ENCODE data around the gene KATNA1. TPM values are rescaled to one million over a fixed set of nuclear protein-coding genes. Genes with fewer than 3 reads are reported as not detected.

Gene KATNA1
- polyA plus RNA-seq, 6 donors from 2014 or later = 9.3 to 25.5 (median 23.4) TPM

DNA sequence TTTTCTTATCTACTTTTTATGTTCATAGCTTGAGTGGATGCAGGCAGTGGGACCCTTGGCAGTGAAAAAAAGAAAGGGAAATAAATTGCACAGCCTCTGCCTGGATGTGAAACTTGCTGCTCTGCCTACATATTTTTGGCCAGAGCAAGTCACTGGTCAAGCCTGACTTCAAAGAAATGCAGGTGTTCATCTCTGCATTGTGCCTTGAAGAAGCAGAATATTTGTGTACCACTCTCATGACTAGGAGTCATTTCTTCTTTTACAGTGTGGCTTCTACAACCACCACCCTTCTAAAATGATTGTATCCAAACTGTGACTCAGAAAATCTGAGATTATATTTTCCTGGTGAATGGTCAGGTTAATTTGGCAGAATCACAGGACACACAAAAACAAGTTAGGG lies 2.5 kb upstream of the KATNA1 start:
- DNase-seq (no peak), ATAC-seq (ENCODE audit: low read depth in 2 of 2) (no peak)
- Mint-ChIP-seq H3K27me3 (no peaks in the 10 kb centered on the region), H3K4me3 (peak overlapping the region in 1 of 8 donors; percentile 51), H3K27ac (no peak overlapping the region), H3K9me3 (no peaks in the 10 kb centered on the region), H3K36me3 (no peaks in the 10 kb centered on the region), H3K4me1 (peaks cover 9 to 25% (median 13%) of the 10 kb centered on the region in 3 donors)

DNA sequence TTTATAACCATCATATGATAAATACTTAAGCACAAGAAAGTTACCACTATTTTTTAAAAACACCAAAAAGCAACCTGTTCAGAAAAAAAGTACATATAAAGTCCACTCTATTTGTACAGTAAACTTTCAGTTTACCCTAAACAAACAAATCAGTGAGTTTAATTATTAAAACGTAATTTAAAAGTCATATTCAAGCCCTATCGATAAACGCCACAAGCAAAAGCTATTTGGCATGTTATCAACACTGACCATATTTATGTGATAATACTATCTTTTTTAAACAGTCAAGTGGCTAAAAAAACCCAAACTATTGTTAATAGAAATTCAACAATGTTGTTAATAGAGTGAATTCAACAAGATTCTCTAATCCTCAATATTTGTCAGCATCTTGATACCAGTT lies 1.9 kb downstream of the KATNA1 start:
- no peak for ATAC-seq (ENCODE audit: low read depth in 2 of 2)
- DNase-seq = no peak
- Mint-ChIP-seq H3K4me3 (peak overlapping the region in 4 of 8 donors; percentile 50 to 96 (median 93)), H3K4me1 (peaks cover 17 to 47% (median 21%) of the 10 kb centered on the region in 3 donors), H3K9me3 (no peaks in the 10 kb centered on the region), H3K27ac (no peak overlapping the region), H3K27me3 (no peaks in the 10 kb centered on the region), H3K36me3 (no peaks in the 10 kb centered on the region)

- DNase-seq = no peak
- H3K4me1 Mint-ChIP-seq = peaks cover 14 to 42% (median 20%) of the 10 kb centered on the region in 3 donors
- no peaks in the 10 kb centered on the region for H3K27me3 Mint-ChIP-seq
- peaks cover 0 to 5% of the 10 kb centered on the region in 2 donors for H3K36me3 Mint-ChIP-seq
- no peaks in the 10 kb centered on the region for H3K9me3 Mint-ChIP-seq
- peak overlapping the region in 2 of 6 donors; percentile 3 to 22 for H3K27ac Mint-ChIP-seq
- no peak overlapping the region for H3K4me3 Mint-ChIP-seq
- no peak for ATAC-seq (ENCODE audit: low read depth in 2 of 2)
Measured at GRCh38 chr6:149642829-149643580, 5.5 kb downstream of the KATNA1 start.

GRCh38 chr6:149636124-149636523 lies 12.4 kb downstream of the KATNA1 start:
- Mint-ChIP-seq H3K9me3 (no peaks in the 10 kb centered on the region), H3K36me3 (peaks cover 0 to 10% of the 10 kb centered on the region in 2 donors), H3K27ac (no peak overlapping the region), H3K4me3 (no peak overlapping the region), H3K27me3 (no peaks in the 10 kb centered on the region), H3K4me1 (peaks cover 0 to 4% (median 0%) of the 10 kb centered on the region in 3 donors)
- ATAC-seq (ENCODE audit: low read depth in 2 of 2) = no peak
- DNase-seq = no peak

DNA sequence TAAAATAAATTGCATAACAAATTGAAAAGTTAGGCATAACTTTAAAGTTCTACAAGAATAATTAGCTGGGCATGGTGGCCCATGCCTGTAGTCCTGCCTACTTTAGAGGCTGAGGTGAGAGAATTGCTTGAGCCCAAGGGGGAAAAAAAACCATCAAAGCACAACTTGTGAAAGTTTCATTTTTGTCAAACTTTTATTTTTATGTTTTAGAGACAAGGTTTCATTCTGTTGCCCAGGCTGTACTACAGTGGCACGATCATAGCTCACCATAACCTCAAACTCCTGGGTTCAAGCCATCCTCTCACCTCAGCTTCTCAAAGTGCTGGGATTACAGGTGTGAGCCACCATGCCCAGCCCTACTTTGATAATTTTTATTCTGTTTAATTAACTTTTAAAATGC lies 14.2 kb downstream of the KATNA1 start:
- DNase-seq = no peak
- peaks cover 0 to 10% of the 10 kb centered on the region in 2 donors for H3K36me3 Mint-ChIP-seq
- ATAC-seq (ENCODE audit: low read depth in 2 of 2) = no peak
- H3K4me3 Mint-ChIP-seq = no peak overlapping the region
- no peaks in the 10 kb centered on the region for H3K27me3 Mint-ChIP-seq
- H3K9me3 Mint-ChIP-seq = no peaks in the 10 kb centered on the region
- peaks cover 2 to 3% (median 3%) of the 10 kb centered on the region in 3 donors for H3K4me1 Mint-ChIP-seq
- H3K27ac Mint-ChIP-seq = no peak overlapping the region

GRCh38 chr6:149628875-149629510 lies 19.5 kb downstream of the KATNA1 start:
- Mint-ChIP-seq H3K4me1 (peaks cover 14 to 19% (median 17%) of the 10 kb centered on the region in 3 donors), H3K4me3 (peak overlapping the region in 3 of 8 donors; percentile 47 to 73 (median 48)), H3K9me3 (no peaks in the 10 kb centered on the region), H3K27me3 (no peaks in the 10 kb centered on the region), H3K27ac (peak overlapping the region; percentile 6 to 92 (median 79)), H3K36me3 (peaks cover 0 to 6% of the 10 kb centered on the region in 2 donors)
- DNase-seq = peak; percentile 20
- ATAC-seq (ENCODE audit: low read depth in 2 of 2) = peak; percentile 86 to 87

GRCh38 chr6:149627672-149628071 lies 20.8 kb downstream of the KATNA1 start:
- Mint-ChIP-seq H3K27ac (peak overlapping the region in 3 of 6 donors; percentile 3 to 53 (median 4)), H3K9me3 (no peaks in the 10 kb centered on the region), H3K4me1 (peaks cover 14 to 19% (median 17%) of the 10 kb centered on the region in 3 donors), H3K36me3 (peaks cover 0 to 10% of the 10 kb centered on the region in 2 donors), H3K27me3 (no peaks in the 10 kb centered on the region), H3K4me3 (peak overlapping the region in 2 of 8 donors; percentile 6 to 62)
- ATAC-seq (ENCODE audit: low read depth in 2 of 2) (no peak), DNase-seq (no peak)

DNA sequence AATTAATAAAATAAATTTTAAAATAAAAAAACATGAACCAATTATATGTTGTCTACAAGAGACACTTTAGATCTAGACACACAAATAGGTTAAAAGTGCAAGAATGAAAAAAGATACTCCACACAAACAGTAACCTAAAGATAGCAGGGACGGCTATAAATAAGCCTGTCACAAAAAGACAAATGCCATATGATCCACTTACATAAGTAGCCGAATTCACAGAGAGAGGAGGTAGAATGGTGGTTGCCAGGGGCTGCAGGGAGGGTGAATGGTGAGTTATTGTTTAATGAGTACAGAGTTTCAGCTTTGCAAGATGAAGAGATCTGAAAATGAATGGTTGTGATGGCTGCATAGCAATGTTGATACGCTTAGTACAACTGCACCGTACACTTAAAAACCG lies 32.7 kb downstream of the KATNA1 start:
- H3K4me3 Mint-ChIP-seq = no peak overlapping the region
- no peak for ATAC-seq (ENCODE audit: low read depth in 2 of 2)
- H3K27ac Mint-ChIP-seq = no peak overlapping the region
- no peak for DNase-seq
- H3K27me3 Mint-ChIP-seq = no peaks in the 10 kb centered on the region
- peaks cover 18 to 42% of the 10 kb centered on the region in 2 donors for H3K36me3 Mint-ChIP-seq
- H3K9me3 Mint-ChIP-seq = peaks cover 0 to 7% (median 3%) of the 10 kb centered on the region in 7 donors
- H3K4me1 Mint-ChIP-seq = peaks cover 2 to 9% (median 3%) of the 10 kb centered on the region in 3 donors

DNA sequence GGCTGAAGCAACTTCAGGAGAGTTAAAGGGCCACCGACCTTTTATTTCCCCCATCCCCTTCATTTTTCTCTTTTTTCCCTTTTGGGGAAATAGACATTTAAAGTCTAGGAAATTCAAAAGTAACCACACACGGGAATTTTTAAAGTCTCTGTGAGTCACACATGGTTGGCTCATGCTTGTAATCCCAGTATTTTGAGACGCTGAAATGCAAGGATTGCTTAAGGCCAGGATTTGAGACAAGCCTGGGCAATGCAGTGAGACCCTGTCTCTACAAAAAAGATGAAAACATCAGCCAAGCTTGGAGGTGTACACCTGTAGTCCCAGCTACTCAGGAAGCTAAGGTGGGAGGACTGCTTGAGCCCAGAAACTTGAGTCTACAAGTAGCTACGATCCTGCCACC lies 34.2 kb downstream of the KATNA1 start:
- H3K9me3 Mint-ChIP-seq = peaks cover 0 to 7% (median 3%) of the 10 kb centered on the region in 7 donors

DNA sequence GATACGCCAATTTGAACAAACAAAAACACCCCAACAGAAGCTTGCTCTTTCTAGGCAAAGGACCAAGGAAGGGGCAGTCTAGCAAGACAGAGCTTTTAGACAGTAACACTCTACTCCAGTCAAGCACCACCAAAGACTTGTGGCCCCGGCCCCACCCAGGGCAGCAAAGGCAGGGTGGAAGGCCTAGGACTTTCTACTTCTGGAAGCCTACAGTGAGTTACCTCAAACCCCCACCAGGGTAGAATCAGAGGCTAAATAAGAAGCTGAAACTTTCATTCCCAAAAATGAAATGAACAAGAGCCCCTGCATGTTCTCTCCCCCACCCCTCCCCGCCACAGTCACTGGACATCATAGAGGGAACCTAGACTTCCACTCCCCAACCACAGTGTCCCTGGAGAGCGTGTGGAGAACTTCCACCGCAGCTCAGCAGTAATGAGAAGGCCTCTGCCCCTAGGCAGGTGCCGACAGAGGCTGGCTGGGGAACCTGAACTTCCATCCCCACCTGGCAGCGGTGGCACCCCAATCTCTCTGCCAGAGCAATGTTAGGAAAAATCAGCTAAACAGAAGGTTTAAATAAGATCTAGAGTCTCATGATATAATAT lies 40.0 kb downstream of the KATNA1 start:
- Mint-ChIP-seq H3K36me3 (peaks cover 0 to 10% of the 10 kb centered on the region in 2 donors), H3K27ac (peak overlapping the region in 4 of 6 donors; percentile 34 to 86 (median 70)), H3K27me3 (no peaks in the 10 kb centered on the region), H3K4me3 (peak overlapping the region in 1 of 8 donors; percentile 53), H3K9me3 (peaks cover 0 to 7% (median 3%) of the 10 kb centered on the region in 7 donors), H3K4me1 (peaks cover 7 to 20% (median 9%) of the 10 kb centered on the region in 3 donors)
- DNase-seq = no peak
- ATAC-seq (ENCODE audit: low read depth in 2 of 2) = peak; percentile 57 to 58

More for the DNA sequence above, 34.2 kb downstream of the KATNA1 start:
- ATAC-seq (ENCODE audit: low read depth in 2 of 2) = no peak
- H3K4me3 Mint-ChIP-seq = no peak overlapping the region
- H3K27me3 Mint-ChIP-seq = no peaks in the 10 kb centered on the region
- peaks cover 3 to 9% (median 9%) of the 10 kb centered on the region in 3 donors for H3K4me1 Mint-ChIP-seq
- H3K27ac Mint-ChIP-seq = peak overlapping the region in 1 of 6 donors; percentile 72
- peaks cover 8 to 28% of the 10 kb centered on the region in 2 donors for H3K36me3 Mint-ChIP-seq
- no peak for DNase-seq

DNA sequence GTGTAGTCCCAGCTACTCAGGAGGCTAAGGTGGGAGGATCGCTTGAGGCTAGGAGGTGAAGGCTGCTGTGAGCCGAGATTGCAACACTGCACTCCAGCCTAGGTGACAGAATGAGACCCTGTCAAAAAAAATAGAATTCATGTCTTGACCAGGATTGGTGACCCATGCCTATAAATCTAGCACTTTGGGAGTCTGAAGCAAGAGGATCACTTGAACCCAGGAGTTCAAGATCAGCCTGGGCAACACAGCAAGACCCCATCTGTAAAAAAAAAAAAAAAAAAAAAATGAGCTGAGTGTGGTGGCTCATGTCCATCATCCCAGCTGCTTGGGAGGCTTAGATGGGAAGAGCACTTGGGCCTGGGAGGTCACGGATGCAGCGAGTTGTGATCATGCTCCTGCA lies 48.0 kb downstream of the KATNA1 start:
- no peak for ATAC-seq (ENCODE audit: low read depth in 2 of 2)
- H3K27ac Mint-ChIP-seq = peak overlapping the region in 1 of 6 donors; percentile 29
- no peak for DNase-seq
- H3K4me1 Mint-ChIP-seq = no peaks in the 10 kb centered on the region
- H3K36me3 Mint-ChIP-seq = peaks cover 11 to 13% of the 10 kb centered on the region in 2 donors
- H3K9me3 Mint-ChIP-seq = no peaks in the 10 kb centered on the region
- H3K27me3 Mint-ChIP-seq = no peaks in the 10 kb centered on the region
- H3K4me3 Mint-ChIP-seq = no peak overlapping the region

DNA sequence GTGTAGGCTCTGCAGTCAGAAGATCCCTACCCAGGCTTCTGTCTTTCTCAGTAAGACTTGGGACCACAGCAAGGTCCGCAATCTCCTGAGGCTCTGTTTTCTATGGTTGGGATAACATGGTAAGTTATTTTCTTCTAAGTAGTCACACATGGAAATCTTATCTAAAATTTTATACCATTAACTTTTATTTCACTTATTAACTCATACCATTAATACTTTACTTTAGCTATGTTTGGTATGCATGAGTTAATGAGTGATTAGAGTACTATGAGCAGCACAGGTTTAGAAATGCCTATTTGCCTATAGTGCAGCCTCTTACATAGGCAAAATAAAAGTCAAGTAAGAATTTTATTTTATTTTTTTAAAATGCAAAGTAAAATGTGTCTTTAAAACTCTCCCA lies 55.1 kb downstream of the KATNA1 start:
- Mint-ChIP-seq H3K27ac (no peak overlapping the region), H3K4me3 (no peak overlapping the region), H3K4me1 (no peaks in the 10 kb centered on the region), H3K36me3 (peaks cover 7 to 19% of the 10 kb centered on the region in 2 donors), H3K9me3 (no peaks in the 10 kb centered on the region), H3K27me3 (no peaks in the 10 kb centered on the region)
- ATAC-seq (ENCODE audit: low read depth in 2 of 2) = no peak
- DNase-seq = no peak

DNA sequence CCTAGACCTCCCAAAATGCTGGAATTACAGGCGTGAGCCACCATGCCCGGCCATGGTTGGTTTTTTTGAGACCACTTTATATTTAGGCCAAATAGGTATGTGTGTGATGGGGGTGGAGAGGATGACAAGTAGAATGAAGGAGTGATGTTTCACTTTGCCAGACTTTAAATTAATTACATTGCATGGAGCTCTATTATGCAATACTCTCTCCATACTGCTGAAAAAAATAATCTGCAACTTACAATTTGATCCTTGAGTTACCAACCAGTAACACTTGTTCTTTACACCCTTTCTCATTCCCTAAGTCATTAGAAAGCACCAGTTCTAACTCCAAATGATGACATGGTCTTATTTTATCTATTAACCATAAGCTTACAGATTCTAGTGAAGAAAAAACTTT lies 55.5 kb downstream of the KATNA1 start:
- ATAC-seq (ENCODE audit: low read depth in 2 of 2) = no peak
- H3K27me3 Mint-ChIP-seq = no peaks in the 10 kb centered on the region
- H3K27ac Mint-ChIP-seq = no peak overlapping the region
- no peak for DNase-seq
- H3K9me3 Mint-ChIP-seq = no peaks in the 10 kb centered on the region
- H3K4me3 Mint-ChIP-seq = no peak overlapping the region
- H3K4me1 Mint-ChIP-seq = no peaks in the 10 kb centered on the region
- peaks cover 7 to 19% of the 10 kb centered on the region in 2 donors for H3K36me3 Mint-ChIP-seq

Measured in naive B cell (primary cell).